SK-MEL-5 (cell line): ENCODE data around the gene TNFRSF8. TPM values are rescaled to one million over a fixed set of nuclear protein-coding genes. Genes with fewer than 3 reads are reported as not detected.

Source experiments
- DNase-seq: peaks from one replicate; pipeline ENCODE4 v3.0.0-alpha.2; 2016; ENCODE audit warnings: low read depth, low spot score
- in situ Hi-C: cut with HindIII; loops from 2 replicates; pipeline ENCODE4 v1.10.0; 2016; ENCODE audit warnings: low sequenced_read_pairs, high pct_unique_total_duplicates, low pct_unique_long_range_greater_than_20kb
- total RNA-seq: library from RNA; depleted of rRNA; stranded (reverse); fragments of >200 nt; shearing (Covaris generic); gene quantifications from 2 replicates; pipeline ENCODE4 v1.2.3, GENCODE V29; 2014

TNFRSF8 gene
- total RNA-seq, 1 experiment from 2014 or later = not detected

DNA sequence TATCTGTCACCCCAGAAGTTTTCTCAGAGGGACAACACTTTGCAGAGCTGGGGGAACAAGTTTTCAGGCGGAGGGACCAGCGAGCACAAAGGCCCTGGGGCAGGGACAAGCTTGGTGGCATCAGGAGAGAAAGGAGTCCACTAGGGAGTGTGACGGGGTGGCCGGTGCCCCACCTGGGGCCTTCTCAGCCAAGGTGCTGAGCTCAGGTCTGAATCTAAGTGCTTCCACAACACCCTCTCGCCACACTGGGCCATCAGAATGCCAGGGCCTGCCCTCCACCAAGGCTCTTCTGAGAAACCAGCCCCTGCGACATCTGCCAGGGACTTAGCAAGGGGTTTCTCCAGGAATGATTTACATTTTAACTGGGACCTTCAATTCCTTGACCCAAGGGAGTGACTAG is 7.8 kb upstream of the TNFRSF8 start:
- DNase-seq = no peak
- in situ Hi-C loops = no loop called here

DNA sequence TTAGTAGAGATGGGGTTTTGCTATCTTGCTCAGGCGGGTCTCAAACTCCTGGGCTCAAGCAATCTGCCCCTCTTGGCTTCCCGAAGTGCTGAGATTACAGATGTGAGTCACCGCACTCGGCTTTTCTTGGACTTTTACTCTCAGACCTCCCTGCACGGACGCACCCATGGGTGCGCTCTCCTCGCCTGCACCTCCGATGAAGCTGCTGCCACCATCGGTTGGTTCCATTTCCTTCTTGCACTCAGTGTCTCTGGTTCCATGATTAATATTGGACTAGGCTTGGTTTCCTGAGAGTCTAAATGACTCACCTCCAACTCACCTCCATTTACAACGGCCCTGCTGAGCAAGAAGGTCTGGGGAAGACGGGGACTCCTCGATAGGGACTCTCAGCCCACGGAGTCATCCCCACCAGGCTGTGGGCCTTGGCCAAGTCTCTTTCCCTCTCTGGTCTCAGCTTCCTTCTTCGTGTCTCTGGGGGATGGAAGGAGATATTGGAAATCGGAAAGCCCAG is 6.7 kb upstream of the TNFRSF8 start:
- DNase-seq = no peak
- in situ Hi-C loops = no loop called here

GRCh38 chr1:12057382-12057781 is 5.7 kb upstream of the TNFRSF8 start:
- no peak for DNase-seq
- in situ Hi-C loops = no loop called here

GRCh38 chr1:12057940-12058687 is 5.0 kb upstream of the TNFRSF8 start:
- DNase-seq = no peak
- in situ Hi-C loops = no loop called here

- in situ Hi-C loops = no loop called here
- DNase-seq = no peak
These were observed 3.9 kb upstream of the TNFRSF8 start for GRCh38 chr1:12059226-12059625.

- DNase-seq = no peak
- in situ Hi-C loops = no loop called here
These were observed 3.2 kb upstream of the TNFRSF8 start for GRCh38 chr1:12059722-12060464.

DNA sequence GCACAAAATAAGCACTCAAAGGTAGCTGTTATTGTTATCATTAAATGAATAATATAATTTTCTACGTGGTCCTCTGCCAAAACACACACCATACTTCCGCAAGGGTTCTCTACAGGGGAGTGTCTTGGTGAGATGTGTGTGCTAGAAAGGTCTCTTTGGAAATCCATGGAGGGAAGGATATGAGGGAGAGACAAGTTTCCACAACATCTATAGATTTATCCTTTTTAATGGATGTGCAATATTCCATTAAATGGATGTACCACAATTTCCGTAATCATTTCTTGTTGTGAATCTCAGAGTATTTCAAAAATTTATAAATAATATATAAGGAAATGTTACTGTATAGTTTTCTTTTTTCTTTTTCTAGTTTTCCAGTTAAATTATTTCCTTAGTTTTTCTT is 2.6 kb upstream of the TNFRSF8 start:
- in situ Hi-C loops = no loop called here
- DNase-seq = no peak

GRCh38 chr1:12064073-12064969 is 1.2 kb downstream of the TNFRSF8 start:
- DNase-seq = no peak
- in situ Hi-C loops = no loop called here

GRCh38 chr1:12065872-12066271 is 2.8 kb downstream of the TNFRSF8 start:
- no peak for DNase-seq
- in situ Hi-C loops = no loop called here

DNA sequence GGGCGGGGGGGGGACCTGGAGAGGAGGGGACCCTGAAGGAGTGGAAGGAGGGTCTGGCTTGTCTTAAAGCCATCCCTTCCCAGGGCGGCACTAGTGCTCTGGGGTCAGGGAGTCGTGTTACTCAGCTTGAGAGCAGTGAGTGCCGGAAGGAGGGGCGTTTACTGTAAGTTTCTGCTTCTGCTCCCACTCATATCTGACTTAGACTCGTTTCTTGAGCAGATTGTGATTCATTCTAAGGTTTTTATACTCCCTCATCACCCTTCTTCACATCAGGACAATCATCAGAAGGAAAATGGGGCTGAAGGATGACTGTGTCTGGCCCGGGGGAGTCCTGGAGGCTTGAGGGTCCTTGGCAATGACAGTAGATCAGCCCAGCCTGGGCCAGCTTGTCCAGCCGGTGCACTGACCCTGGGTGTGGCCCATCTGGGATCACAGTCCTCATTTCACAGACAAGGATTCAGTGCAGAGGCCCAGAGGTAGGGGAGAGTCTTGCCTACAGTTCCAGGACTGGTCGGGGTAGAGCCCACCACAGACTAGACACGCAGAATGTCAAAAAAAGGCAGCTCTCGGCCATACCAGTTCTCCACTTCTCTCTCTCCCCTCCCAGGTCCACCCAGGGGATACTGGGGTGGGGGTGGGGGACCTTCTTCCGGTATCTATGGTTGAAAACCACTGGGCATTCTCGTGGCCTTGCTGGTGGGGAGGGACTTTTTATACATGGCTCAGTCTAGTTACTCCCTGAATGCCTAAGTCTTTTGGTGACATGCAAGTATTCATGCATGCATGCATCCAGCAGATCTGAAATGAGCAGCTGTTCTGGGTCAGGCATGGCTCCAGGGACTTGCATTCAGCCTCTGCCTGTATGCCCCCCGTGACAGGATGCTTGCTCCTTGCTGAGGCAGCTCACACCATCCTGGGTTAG is 5.1 kb downstream of the TNFRSF8 start:
- in situ Hi-C loops = no loop called here
- DNase-seq = no peak

DNA sequence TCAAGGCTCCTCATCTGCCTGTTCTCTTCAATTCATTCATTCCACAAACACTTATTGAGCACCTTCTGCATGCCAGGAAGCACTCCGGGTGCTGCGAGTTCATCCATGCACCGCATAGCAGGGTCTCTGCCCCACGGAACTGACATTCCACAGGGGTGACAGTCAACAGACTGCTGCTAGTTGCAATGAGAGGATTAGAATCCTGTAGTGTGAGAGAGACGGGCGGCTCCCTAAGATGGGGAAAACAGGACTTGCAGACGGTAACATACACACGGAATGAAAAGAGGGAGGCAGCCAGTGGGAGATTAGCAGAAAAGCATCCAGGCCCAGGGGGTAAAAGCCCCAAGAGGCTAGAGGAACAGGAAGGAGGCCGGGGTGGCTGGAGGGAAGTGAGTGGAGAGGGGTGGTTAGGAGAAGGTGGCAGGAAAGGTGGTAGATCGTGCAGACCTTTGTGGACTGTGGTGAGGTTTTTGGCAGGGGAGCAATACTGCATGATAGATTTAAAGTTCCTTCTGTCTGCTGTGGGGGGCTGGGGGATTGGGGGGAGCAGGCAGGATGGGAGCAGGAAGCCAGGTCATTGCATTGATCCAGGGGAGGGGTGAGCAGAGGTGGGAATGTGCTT is 6.6 kb downstream of the TNFRSF8 start:
- no peak for DNase-seq
- in situ Hi-C loops = no loop called here

- no peak for DNase-seq
- in situ Hi-C loops = no loop called here
These were observed 8.8 kb downstream of the TNFRSF8 start for GRCh38 chr1:12071892-12072291.

GRCh38 chr1:12072741-12073140 is 9.6 kb downstream of the TNFRSF8 start:
- no peak for DNase-seq
- in situ Hi-C loops = no loop called here

GRCh38 chr1:12073796-12074195 is 10.7 kb downstream of the TNFRSF8 start:
- no peak for DNase-seq
- in situ Hi-C loops = no loop called here

DNA sequence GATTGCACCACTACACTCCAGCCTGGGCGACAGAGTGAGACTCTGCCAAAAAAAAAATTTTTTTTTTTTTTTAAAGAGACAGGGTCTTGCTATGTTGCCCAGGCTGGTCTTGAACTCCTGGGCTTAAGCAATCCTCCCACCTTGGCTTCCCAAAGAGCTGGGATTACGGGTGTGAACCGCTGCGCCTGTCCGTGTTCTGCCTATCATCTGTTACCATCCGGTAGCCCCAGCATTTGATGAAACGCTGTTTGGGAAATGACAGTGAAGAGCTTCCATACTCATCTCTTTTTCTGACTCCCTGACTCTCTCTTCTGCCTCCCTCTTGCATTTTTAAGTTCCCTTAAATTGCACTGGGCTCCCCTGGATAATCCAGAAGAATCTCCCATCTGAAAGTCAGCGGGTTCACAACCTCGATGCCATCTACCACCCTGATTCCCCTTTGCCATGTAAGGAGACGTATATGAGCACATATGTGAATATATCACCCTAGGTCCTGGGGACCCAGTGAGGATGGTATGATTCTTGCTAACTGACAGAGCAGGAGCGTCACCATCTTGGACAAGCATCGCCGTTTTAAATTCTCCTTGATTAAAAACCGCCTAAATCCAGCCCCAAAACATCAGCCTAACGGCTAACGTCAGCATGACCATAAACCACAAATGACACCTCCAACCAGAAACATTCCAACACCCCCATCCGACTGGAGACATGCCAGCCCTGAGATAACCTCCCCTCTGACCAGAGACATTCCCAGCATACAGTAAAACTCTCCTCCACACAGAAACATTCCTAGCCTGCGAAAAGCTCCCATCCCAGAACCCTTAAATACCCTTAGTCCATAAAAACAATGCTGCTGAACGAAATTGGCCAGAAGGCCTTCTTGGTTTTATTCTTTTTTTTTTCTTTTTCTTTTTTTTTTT is 12.4 kb downstream of the TNFRSF8 start:
- in situ Hi-C loops = no loop called here
- no peak for DNase-seq
